CMK (cell line): ENCODE results near the gene IER3IP1.
"Not testable (repeated sequence)": the region's sequence is repeated elsewhere in the genome, so short reads cannot be mapped to it uniquely, and the experiment has no call there.

Experiments used
- DNase-seq: peaks from one replicate; pipeline ENCODE4 v3.0.0-alpha.2; 2010; ENCODE audit warnings: low read depth

IER3IP1 gene

DNA sequence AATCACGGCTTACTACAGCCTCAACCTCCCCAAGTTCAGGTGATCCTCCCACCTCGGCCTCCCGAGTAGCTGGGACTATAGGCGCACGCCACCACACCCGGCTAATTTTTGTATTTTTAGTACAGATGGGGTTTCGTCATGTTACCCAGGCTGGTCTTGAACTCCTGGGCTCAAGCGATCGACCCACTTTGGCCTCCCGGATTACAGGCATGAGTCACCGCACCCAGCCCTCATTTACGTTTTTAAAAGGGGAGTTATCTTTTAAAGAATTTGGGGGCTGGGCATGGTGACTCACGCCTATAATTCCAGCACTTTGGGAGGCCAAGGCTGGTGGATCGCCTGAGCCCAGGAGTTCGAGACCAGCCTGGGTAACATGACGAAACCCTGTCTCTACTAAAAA lies 17.8 kb downstream of the IER3IP1 start:
- DNase-seq: not testable (repeated sequence)

DNA sequence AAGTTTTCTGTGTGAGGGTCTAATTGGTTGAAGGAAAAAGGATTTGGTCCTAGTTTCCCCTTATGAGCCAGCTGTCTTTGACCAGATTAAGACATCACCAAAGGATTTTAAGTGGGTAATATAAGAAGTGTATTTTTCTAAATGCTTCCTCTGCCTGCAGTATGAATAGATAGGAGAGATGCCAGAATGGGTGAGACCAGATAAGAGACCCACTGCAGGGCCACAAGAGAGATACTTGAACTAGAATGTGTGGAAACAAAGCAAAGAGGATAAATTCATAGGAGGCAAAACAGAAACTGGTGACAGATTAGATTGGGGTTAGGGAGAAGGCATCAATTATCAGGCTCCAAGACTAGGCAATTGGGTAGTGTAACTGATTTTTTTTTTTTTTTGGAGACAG lies 24.7 kb downstream of the IER3IP1 start:
- no peak for DNase-seq

GRCh38 chr18:47150824-47151366 lies 25.3 kb downstream of the IER3IP1 start:
- no peak for DNase-seq

- DNase-seq: peak; percentile 63
These were observed 25.9 kb downstream of the IER3IP1 start, which contains the start of gene HDHD2 for GRCh38 chr18:47150029-47150823. TSS of gene HDHD2 (minus strand) at chr18:47150500. CDS start at chr18:47136439, 14,061 bp downstream.

DNA sequence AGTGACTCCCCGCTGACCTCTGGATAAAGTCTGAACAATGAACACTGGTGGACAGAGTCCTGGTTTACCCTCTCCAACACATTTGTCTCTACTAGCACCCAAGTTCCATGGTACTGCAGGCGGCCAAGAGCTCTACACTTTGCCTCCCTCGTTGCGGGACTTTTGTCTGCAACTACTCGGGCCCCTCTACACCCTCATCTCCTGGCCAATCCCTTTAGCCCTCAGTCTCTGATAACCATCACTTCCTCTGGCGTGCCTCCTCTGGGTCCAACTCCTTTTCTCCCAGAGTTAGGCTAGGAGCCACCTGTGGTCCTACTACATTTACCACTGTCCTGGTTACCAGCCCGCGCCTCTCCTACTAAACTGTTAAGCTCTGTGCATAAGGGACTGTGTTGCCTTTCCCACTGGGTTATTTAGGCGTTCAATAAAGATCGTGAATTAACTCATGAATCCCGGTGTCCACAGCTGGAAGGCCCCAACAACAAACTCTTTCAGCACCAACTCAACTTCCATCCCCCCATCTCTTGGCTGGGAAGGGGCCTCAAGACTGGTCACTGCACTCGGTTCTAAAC lies 26.6 kb downstream of the IER3IP1 start:
- no peak for DNase-seq

DNA sequence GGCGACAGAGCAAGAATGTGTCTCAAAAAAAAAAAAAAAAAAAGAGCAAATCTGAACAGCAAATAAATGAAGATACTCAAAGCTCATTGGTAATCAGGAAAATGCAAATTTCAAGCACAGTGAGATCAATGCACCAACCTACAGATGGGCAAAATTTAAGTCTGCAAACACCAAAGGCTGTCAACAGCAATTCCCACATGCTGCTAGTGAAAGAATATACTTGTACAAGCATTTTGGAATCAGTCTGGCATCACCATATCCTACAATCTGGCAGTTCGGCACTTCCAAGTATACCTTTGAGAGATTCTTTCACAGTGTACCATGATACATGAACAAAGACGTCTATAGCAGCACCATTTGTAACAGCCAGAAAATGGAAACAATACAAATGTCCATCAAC lies 30.0 kb downstream of the IER3IP1 start:
- no peak for DNase-seq

DNA sequence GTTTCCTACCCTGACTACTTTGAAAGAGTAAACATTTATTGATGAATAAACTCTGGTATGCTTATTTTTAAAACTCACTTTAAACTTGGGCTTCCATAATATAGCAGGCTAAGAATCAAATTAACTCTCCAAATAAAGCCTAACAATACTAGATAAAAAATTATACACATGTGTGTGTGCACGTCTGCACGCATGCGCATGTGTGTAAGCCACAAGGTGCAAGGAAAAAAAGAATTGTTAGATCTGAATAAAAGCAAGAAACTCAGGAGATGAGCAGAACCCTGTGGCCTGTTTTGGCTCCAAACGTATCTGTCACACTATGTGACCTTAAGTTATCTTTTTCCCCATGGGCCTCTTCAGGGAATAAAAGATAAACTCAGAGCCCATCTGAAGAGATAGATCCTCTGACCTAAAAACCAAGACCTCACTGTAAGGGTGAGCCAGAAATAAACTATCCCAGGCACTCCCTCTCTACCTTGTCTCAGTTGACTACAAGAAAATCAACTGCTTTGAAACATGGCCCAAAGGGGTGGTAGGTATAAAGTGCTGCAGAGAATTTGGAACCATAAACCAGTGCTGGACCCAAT lies 32.2 kb downstream of the IER3IP1 start:
- DNase-seq: no peak

GRCh38 chr18:47143153-47143552 lies 33.0 kb downstream of the IER3IP1 start:
- DNase-seq: no peak

- no peak for DNase-seq
These were observed 34.9 kb downstream of the IER3IP1 start for GRCh38 chr18:47141289-47141688.

GRCh38 chr18:47121146-47121545 lies 55.0 kb downstream of the IER3IP1 start:
- DNase-seq: no peak

DNA sequence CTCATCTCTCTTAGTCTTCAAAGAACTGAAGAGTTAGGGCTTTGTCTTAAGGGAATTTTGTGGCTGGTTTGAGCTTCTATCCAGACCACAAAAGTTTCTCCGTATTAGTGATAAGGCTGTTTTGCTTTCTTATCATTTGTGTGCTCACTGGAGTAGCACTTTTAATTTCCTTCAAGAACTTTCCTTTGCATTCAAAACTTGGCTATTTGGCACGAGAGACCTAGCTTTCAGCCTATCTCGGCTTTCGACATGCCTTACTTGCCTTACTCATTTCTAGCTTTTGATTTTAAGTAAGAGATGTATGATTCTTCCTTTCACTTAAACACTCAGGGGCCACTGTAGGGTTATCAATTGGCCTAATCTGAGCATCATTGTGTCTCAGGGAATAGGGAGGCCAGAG lies 55.7 kb downstream of the IER3IP1 start:
- peak; percentile 20 for DNase-seq

DNA sequence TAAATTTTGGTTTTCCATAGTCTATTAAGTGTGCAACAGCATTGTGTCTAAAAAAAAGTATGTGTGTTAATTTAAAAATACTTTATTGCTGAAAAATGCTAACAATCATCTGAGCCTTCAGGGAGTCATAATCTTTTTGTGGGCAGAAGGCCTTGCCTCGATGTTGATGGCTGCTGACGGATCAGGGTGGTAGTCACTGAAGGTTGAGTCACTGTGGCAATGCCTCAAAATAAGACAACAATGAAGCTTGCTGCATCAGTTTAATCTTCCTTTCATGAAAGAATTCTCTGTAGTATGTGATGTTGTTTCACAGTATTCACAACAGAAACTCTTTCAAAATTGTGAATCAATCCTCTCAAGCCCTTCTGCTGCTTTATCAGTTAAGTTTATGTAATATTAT lies 57.2 kb downstream of the IER3IP1 start:
- no peak for DNase-seq

GRCh38 chr18:47115205-47115604 lies 61.0 kb downstream of the IER3IP1 start:
- no peak for DNase-seq

GRCh38 chr18:47113796-47114540 lies 62.2 kb downstream of the IER3IP1 start:
- no peak for DNase-seq

GRCh38 chr18:47110492-47111274 lies 65.5 kb downstream of the IER3IP1 start:
- no peak for DNase-seq

- DNase-seq: no peak
These were observed 66.4 kb downstream of the IER3IP1 start for GRCh38 chr18:47109720-47110119.

DNA sequence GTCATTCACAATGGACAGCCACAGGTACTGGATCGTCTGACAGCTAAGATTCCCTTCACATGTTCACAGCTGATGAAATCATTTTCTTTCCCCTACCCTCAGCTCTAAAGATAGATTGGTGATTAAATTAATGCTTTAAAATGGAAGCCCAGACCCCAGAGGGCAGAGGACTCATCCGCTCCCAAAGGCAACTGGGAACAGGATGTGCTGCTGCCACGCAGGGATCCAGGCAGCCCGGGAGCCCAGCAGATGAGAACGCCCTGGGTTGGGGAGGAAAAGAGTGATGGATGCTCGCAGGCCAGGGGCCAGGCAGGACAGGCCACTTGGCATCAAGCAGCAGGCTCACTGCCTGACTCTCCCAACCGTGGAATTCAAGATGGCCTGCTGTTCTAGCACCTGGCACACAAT lies 67.2 kb downstream of the IER3IP1 start:
- no peak for DNase-seq

GRCh38 chr18:47108373-47108772 lies 67.8 kb downstream of the IER3IP1 start:
- DNase-seq: no peak
